GM21529 (cell line): Measurements from ENCODE around the gene RPP14.
A peak's percentile ranks its signal among the peaks of the same experiment; 100 is the strongest.
"Not testable (repeated sequence)": the region's sequence is repeated elsewhere in the genome, so short reads cannot be mapped to it uniquely, and the experiment has no call there.

ENCODE experiments used
- ATAC-seq: cut with Tn5 transposase; IDR thresholded peaks from one replicate; pipeline ENCODE4 v1.9.1; 2021; ENCODE audit not compliant: unreplicated experiment

Gene RPP14

GRCh38 chr3:58305882-58306711 is at the start of gene RPP14, which contains the start of gene HTD2:
RPP14 (plus strand) TSS chr3:58306245; CDS start chr3:58310330, 4,085 bp downstream.
HTD2 (plus strand) TSS chr3:58306520; CDS start chr3:58317614, 11,094 bp downstream.
- ATAC-seq, result peak; percentile 85

- ATAC-seq, result no peak
Observed at GRCh38 chr3:58256511-58256910, 49.5 kb upstream of the RPP14 start.

GRCh38 chr3:58258392-58259055 is 47.5 kb upstream of the RPP14 start:
- ATAC-seq, result no peak

- ATAC-seq, result no peak
Observed at GRCh38 chr3:58260261-58260731, 45.7 kb upstream of the RPP14 start.

GRCh38 chr3:58260733-58261132 is 45.3 kb upstream of the RPP14 start:
- no peak for ATAC-seq

- ATAC-seq, result peak; percentile 48
Observed at GRCh38 chr3:58261954-58262666, 43.9 kb upstream of the RPP14 start.

- ATAC-seq, result no peak
Observed at GRCh38 chr3:58266577-58266976, 39.5 kb upstream of the RPP14 start.

GRCh38 chr3:58267543-58267942 is 38.5 kb upstream of the RPP14 start:
- ATAC-seq, result not testable (repeated sequence)

GRCh38 chr3:58269356-58269755 is 36.7 kb upstream of the RPP14 start:
- ATAC-seq, result no peak

GRCh38 chr3:58270485-58270884 is 35.6 kb upstream of the RPP14 start:
- ATAC-seq, result no peak

GRCh38 chr3:58271901-58272501 is 34.0 kb upstream of the RPP14 start:
- no peak for ATAC-seq

GRCh38 chr3:58272891-58273290 is 33.2 kb upstream of the RPP14 start:
- no peak for ATAC-seq

- not testable (repeated sequence) for ATAC-seq
Observed at GRCh38 chr3:58273362-58273761, 32.7 kb upstream of the RPP14 start.

GRCh38 chr3:58274027-58274614 is 31.9 kb upstream of the RPP14 start:
- ATAC-seq, result no peak

GRCh38 chr3:58281069-58281468 is 25.0 kb upstream of the RPP14 start:
- no peak for ATAC-seq

GRCh38 chr3:58285334-58285733 is 20.7 kb upstream of the RPP14 start:
- no peak for ATAC-seq

GRCh38 chr3:58287354-58287753 is 18.7 kb upstream of the RPP14 start:
- no peak for ATAC-seq

GRCh38 chr3:58288011-58288728 is 17.9 kb upstream of the RPP14 start:
- ATAC-seq, result no peak

- ATAC-seq, result not testable (repeated sequence)
Observed at GRCh38 chr3:58288964-58289613, 17.0 kb upstream of the RPP14 start.
